ENCODE results near the gene TAF15. TPM values are rescaled to one million over a fixed set of nuclear protein-coding genes. Genes with fewer than 3 reads are reported as not detected.

TAF15 gene
- polyA plus RNA-seq, 1 donor (not counting 4 experiments of a cell fraction or from before 2014, with no cell fraction given) = 101 TPM

GRCh38 chr17:35796942-35797341 is 12.3 kb upstream of the TAF15 start:
- Histone ChIP-seq H2AFZ (ENCODE audit: control insufficient read depth, low read length) (no peak overlapping the region), H3K9me3 (ENCODE audit: control insufficient read depth, low read depth, low read length) (no peaks in the 10 kb centered on the region), H3K79me2 (ENCODE audit: control insufficient read depth, insufficient read depth, low read length) (no peaks in the 10 kb centered on the region), H3K4me3 (ENCODE audit: control insufficient read depth in 2 of 3, extremely low read depth in 1 of 3, insufficient read depth in 2 of 3, low read depth in 1 of 3, low read length in 3 of 3) (no peak overlapping the region), H3K4me2 (ENCODE audit: control insufficient read depth, extremely low read depth, insufficient read depth, low read depth, low read length) (no peak overlapping the region), H4K20me1 (ENCODE audit: control insufficient read depth, extremely low read depth, insufficient read depth, low read length) (no peaks in the 10 kb centered on the region), H3K27ac (ENCODE audit: control insufficient read depth, insufficient read depth, low read length) (no peak overlapping the region), H3K36me3 (ENCODE audit: control insufficient read depth in 2 of 2, extremely low read depth in 1 of 2, insufficient read depth in 2 of 2, low read length in 2 of 2) (no peaks in the 10 kb centered on the region), H3K9ac (ENCODE audit: control insufficient read depth, extremely low read depth, insufficient read depth, low read length) (no peak overlapping the region), H3K9me1 (ENCODE audit: control insufficient read depth, extremely low read depth, insufficient read depth, low read length) (no peaks in the 10 kb centered on the region), H3K27me3 (ENCODE audit: control insufficient read depth, extremely low read depth, insufficient read depth, low read length) (no peaks in the 10 kb centered on the region), H3K4me1 (ENCODE audit: control insufficient read depth, extremely low read depth, insufficient read depth, low read length) (peaks cover 27% of the 10 kb centered on the region)
- FAIRE-seq (no peak), DNase-seq (ENCODE audit: low read depth, low spot score) (no peak)
- dilution Hi-C loops (cut with MboI; ENCODE audit: extremely low pct_ligation_motif_present, low sequenced_read_pairs) = no loop called here
- no peak for TF ChIP-seq EZH2 (IDR thresholded peaks at IDR 0.05; ENCODE audit: low read length)
- TF ChIP-seq CTCF (optimal IDR thresholded peaks at IDR 0.05 in 1 of 3, IDR thresholded peaks at IDR 0.05 in 1 of 3, conservative IDR thresholded peaks at IDR 0.05 in 1 of 3; ENCODE audit: extremely low read depth in 1 of 3, insufficient read depth in 2 of 3, low read length in 3 of 3) = no peak

- Histone ChIP-seq H3K27me3 (ENCODE audit: control insufficient read depth, extremely low read depth, insufficient read depth, low read length) (no peaks in the 10 kb centered on the region), H3K4me2 (ENCODE audit: control insufficient read depth, extremely low read depth, insufficient read depth, low read depth, low read length) (no peak overlapping the region), H2AFZ (ENCODE audit: control insufficient read depth, low read length) (no peak overlapping the region), H4K20me1 (ENCODE audit: control insufficient read depth, extremely low read depth, insufficient read depth, low read length) (no peaks in the 10 kb centered on the region), H3K36me3 (ENCODE audit: control insufficient read depth in 2 of 2, extremely low read depth in 1 of 2, insufficient read depth in 2 of 2, low read length in 2 of 2) (no peaks in the 10 kb centered on the region), H3K9me1 (ENCODE audit: control insufficient read depth, extremely low read depth, insufficient read depth, low read length) (no peaks in the 10 kb centered on the region), H3K4me3 (ENCODE audit: control insufficient read depth in 2 of 3, extremely low read depth in 1 of 3, insufficient read depth in 2 of 3, low read depth in 1 of 3, low read length in 3 of 3) (no peak overlapping the region), H3K27ac (ENCODE audit: control insufficient read depth, insufficient read depth, low read length) (no peak overlapping the region), H3K4me1 (ENCODE audit: control insufficient read depth, extremely low read depth, insufficient read depth, low read length) (peaks cover 23% of the 10 kb centered on the region), H3K79me2 (ENCODE audit: control insufficient read depth, insufficient read depth, low read length) (no peaks in the 10 kb centered on the region), H3K9me3 (ENCODE audit: control insufficient read depth, low read depth, low read length) (no peaks in the 10 kb centered on the region), H3K9ac (ENCODE audit: control insufficient read depth, extremely low read depth, insufficient read depth, low read length) (no peak overlapping the region)
- dilution Hi-C loops (cut with MboI; ENCODE audit: extremely low pct_ligation_motif_present, low sequenced_read_pairs) = no loop called here
- DNase-seq (ENCODE audit: low read depth, low spot score) = no peak
- FAIRE-seq = no peak
- TF ChIP-seq EZH2 (IDR thresholded peaks at IDR 0.05; ENCODE audit: low read length) = no peak
- TF ChIP-seq CTCF (optimal IDR thresholded peaks at IDR 0.05 in 1 of 3, IDR thresholded peaks at IDR 0.05 in 1 of 3, conservative IDR thresholded peaks at IDR 0.05 in 1 of 3; ENCODE audit: extremely low read depth in 1 of 3, insufficient read depth in 2 of 3, low read length in 3 of 3) = no peak
Measured at GRCh38 chr17:35797370-35797769, 11.9 kb upstream of the TAF15 start.

Measured in keratinocyte (primary cell).